GM19438 (cell line): Measurements from ENCODE around the gene PLEKHA4.
"Not testable (repeated sequence)": the region's sequence is repeated elsewhere in the genome, so short reads cannot be mapped to it uniquely, and the experiment has no call there.

ENCODE experiments used
- ATAC-seq: cut with Tn5 transposase; IDR thresholded peaks from one replicate; pipeline ENCODE4 v1.9.1; 2021; ENCODE audit warnings: low read depth; ENCODE audit not compliant: unreplicated experiment

PLEKHA4 gene

GRCh38 chr19:48889496-48889895 lies 21.1 kb upstream of the PLEKHA4 start:
- not testable (repeated sequence) for ATAC-seq

DNA sequence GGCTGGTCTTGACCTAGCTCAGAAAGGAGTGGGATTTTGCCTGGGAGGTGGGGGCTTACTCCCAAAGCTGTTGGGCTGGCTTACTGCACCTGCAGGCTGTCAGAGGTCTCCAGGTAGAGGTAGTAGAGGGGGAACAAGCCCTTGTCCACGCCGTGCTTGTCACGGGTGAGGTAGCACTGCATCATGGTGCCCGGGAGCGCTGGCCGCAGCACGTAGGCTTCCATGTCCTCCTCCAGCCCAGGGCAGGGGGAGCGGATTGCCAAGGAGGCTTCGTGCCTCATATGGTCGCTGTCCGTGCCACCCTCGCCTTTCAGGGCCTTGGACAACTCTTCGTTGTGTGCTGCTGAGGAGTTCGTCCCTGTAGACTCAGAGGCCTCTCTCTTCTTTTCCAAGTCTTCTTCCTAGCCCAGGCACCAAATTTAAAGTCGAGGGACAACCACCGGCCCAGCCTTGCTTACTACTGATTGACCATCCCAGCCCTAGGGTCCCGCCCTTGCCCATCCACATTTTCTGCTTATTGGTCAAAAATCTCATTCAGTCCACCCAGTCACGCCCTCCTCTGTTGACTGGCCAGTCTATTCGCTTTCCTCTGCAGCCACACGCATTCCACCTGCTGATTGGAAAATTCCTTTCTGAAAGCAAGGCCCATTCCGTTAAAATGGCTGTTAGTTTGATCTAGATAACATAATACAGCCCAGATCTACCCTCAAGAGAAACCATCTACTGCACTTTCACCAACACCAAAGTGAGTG lies 19.6 kb upstream of the PLEKHA4 start:
- ATAC-seq, result no peak

- ATAC-seq, result no peak
Observed at GRCh38 chr19:48883726-48884125, 15.3 kb upstream of the PLEKHA4 start.

DNA sequence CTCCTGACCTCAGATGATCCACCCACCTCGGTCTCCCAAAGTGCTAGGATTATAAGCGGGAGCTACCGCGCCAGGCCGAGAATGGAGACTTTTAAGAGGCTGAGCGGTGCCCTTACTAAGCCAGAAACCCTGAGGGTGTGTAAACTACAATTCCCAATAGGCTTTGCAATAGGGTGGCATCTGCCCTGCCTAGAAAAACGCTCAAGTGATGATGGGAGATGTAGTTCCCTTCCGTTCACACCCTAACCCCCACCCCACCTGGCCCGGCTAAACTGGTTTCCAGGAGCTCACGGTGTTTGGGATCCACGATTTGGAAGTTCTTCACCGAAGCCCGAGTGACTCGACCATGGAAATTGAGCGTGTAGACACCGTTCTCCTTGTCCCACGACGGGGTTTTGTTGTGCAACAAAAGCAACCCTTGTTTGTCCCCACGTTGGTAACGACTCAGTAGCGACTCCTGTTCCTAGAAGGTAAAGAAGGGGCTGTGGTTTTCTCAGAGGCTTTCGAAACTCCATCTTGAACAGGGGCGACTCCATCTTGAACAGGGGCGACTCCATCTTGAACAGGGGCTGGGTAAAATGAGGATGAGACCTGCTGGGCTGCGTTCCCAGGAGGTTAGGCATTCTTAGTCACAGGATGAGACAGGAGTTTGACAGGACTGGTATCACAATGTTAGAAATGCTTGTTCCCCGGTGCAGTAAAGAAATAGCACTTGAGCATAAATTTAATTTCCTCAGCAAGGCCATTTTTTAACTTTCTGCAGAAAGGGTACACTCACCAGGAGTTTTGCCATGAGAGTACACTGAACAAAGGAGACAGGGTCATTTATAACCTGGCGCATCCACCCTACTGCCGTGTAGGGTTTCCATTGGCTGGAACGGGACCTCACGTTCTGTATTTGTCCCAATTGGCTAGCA lies 13.6 kb upstream of the PLEKHA4 start:
- no peak for ATAC-seq

GRCh38 chr19:48879696-48880095 lies 11.3 kb upstream of the PLEKHA4 start:
- ATAC-seq, result not testable (repeated sequence)

- no peak for ATAC-seq
Observed at GRCh38 chr19:48879025-48879637, 10.7 kb upstream of the PLEKHA4 start.

GRCh38 chr19:48878196-48879024 lies 10.0 kb upstream of the PLEKHA4 start:
- no peak for ATAC-seq

DNA sequence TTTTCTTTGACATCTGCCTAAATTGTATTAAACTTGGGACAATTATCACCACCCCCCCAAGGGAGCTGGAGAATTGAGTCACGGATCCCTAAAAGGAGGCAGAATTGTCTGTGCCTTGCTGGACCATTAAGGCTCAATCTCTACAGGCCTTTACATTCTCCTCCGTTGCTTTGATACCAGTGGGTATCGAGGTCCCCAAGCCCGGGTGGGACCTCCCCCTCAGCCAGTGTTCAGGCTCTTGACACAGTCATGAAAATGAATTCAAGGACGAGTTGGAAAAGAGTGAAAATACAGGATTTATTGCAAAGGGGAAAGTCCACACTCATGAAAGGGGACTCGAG lies 9.4 kb upstream of the PLEKHA4 start:
- ATAC-seq, result no peak

GRCh38 chr19:48876043-48876981 lies 7.9 kb upstream of the PLEKHA4 start:
- ATAC-seq, result not testable (repeated sequence)

DNA sequence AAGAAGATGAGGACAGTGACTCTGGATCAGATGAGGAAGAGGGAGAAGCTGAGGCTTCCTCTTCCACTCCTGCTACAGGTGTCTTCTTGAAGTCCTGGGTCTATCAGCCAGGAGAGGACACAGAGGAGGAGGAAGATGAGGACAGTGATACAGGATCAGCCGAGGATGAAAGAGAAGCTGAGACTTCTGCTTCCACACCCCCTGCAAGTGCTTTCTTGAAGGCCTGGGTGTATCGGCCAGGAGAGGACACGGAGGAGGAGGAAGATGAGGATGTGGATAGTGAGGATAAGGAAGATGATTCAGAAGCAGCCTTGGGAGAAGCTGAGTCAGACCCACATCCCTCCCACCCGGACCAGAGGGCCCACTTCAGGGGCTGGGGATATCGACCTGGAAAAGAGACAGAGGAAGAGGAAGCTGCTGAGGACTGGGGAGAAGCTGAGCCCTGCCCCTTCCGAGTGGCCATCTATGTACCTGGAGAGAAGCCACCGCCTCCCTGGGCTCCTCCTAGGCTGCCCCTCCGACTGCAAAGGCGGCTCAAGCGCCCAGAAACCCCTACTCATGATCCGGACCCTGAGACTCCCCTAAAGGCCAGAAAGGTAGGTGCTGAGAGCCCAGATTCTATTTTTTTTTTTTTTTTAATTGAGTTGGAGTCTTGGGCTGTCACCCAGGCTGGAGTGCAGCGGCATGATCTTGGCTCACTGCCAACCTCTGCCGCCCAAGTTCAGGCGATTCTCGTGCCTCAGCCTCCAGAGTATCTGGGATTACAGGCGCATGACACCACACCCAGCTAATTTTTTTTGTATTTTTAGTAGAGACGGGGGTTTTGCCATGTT lies 6.1 kb upstream of the PLEKHA4 start:
- ATAC-seq, result no peak

GRCh38 chr19:48873476-48874302 lies 5.3 kb upstream of the PLEKHA4 start:
- no peak for ATAC-seq

DNA sequence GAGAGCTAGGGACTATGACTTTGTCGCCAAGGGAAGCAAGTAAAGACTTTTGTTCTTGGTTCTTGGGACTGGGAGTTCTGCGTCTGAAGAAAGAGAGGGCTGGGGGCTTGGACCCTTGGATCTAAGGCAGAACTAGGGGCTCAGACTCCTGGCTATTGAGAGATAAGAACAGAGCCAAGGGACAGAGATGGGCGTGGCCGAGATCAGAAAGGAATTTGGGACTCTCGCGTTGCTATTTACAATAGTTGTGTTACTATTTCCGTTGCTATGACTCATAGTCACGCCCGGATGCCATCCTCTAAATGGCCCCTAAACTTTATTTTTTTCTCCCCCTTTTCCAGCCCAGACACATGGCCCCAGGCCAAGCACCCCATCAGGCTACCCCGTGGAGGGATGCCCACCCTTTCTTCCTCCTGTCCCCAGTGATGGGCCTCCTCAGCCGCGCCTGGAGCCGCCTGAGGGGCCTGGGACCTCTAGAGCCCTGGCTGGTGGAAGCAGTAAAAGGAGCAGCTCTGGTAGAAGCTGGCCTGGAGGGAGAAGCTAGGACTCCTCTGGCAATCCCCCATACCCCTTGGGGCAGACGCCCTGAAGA lies 4.6 kb upstream of the PLEKHA4 start:
- ATAC-seq, result no peak

DNA sequence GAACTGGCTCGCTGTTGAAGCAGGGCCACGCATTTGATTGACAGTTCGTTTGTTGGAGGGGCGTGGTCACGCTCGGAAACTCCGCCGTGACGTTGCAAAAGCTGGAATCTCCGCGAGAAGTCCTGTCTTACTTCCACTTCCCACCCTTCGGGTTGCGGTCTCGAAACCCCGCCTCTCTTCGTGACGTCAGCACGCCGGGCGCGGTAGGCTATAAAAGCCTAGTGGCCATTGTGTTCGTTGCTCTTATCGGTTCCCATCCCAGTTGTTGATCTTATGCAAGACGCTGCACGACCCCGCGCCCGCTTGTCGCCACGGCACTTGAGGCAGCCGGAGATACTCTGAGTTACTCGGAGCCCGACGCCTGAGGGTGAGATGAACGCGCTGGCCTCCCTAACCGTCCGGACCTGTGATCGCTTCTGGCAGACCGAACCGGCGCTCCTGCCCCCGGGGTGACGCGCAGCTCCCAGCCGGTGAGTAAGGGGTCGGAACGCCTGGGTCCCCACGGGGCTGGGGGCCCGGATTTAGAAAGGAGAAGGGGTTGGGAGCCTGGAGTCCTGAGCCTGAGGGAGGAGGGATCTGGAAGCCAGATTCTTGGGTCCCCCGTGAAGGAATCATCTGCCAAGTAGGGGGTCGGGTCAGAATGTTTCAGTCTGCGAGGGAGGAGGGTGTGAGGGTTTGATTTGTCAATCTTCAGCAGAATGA lies 3.9 kb upstream of the PLEKHA4 start, which contains the start of gene PPP1R15A:
PPP1R15A (plus strand) TSS at position 240 of the 702 bp plus-strand sequence. CDS start 813 bp downstream, outside the sequence.
- peak; percentile 22 for ATAC-seq

GRCh38 chr19:48871471-48872181 lies 3.2 kb upstream of the PLEKHA4 start:
- ATAC-seq, result not testable (repeated sequence)

GRCh38 chr19:48870048-48870447 lies 1.6 kb upstream of the PLEKHA4 start:
- no peak for ATAC-seq

GRCh38 chr19:48867746-48868113 lies 687 bp downstream of the PLEKHA4 start:
- ATAC-seq, result no peak
